ENCODE measurements around the gene RELN.

The RELN gene

DNA sequence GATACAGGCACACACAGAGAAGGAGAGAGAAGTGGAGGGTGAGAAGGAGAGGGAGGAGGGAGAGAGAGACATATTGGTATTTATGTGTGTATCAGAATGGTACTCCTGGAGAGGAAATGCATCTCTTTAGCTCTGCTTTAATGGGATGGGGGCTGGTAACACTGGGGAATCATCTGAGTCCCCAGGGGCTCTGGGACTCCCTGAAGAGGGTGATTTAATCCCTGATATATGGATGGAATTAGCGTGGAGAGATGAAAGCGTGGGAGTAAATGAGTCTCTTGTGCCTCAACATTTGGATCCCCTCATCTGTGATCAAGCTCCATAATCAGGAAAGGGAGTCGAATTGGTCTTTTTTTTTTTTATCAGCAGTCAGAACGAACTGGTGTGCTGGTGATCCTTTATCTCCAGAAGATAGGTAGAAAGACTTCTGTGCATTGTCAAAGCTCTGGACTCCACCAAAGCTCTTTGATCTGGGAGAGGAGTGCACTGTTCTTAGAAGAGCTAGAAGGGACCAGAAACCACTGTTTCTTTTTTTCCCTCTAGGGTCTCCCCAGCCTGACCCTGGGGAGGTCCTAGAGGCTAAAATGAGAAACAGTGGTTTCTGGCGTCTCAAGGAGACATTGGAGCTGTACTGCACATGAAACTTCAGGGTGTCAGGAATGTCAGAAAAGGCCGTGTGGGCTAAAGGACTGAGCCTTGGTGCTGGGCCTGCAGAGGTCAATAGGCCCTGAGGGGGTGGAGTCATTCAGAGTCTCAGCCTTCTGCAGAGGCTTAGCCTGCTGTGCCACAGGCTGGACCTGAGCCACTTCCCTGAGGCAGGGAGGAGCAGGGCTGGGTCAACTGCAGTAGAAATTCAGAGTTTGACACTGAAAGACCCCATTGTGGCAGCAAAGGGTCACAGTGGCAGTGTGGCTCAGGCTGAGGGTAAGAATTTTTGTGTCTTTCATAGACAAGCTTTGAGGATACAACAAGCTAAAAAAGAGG, 309.0 kb downstream of the RELN start:
- no peak for DNase-seq (ENCODE audit: low spot score)

DNA sequence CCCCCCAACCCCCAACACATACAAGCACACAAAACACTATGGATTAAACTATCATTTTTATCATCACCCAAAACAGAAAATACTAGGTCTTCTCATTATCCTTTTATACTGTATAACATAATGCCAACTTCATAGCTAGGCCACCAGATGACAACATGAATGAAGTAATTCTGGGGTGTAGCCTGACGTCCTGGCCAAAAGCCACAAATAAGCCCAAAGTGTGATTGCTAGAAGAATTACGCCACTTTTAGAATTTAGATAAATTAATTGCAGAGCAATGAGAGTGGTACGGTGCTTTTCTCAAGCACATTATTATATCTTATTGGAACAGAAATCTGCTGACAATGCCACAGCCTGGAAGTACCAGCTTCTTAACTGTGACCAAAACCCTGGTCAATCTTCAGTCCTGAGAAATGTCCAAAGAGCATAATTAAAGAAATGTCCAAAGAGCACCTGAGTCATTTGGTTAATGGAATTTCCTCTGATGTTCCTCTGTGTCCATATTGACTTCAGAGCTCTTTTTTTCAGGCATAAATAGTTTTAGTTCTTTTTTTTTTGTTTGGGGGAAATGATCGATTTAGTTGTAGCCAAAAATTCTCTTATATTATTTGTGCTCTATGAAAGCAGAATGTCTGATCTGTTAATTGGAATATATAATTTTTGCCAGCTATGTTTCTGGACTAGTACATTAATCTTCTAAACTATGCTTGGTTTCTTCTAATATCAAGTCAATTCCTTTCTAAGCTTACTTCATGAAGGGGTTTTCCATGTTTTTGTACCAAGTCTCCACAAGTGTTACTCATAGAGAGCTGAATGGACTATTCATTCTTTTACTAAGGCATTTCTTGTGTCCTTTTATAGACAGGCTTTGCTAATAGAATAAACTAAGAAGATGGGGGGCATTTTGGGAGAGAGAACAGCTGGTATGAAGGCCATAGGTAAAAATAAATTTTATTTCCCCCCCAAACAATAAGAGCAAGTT, 310.0 kb downstream of the RELN start:
- DNase-seq (ENCODE audit: low spot score) = no peak

DNA sequence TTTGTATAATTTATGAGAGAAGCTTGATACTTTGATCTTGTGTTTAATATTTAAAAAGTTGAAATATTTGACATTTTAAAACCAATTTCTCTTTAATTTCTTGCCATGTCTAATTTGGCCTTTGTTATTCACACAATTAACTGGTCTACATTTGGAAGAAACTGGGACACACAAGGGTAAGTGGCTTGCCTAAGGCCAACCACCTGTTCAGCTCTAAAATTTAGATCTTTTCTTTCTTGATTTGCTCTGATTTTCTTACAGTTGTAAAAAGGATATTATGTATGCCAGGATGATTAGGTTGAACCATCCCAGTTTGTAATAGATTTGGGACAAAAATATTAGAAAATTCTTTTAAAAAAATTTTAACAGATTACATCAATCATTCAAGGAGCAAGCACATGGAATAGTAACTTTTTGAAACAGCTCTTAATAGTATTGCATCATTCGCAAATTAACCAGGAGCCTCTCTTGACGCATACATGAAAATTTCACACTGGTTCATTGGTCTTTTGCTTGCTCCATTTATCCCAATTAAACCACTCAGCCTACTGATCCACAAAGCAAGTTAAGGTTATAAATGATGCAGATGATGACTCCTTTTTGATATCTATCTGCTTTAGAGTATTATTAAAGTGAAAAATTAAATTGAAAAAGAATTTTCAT, 321.0 kb downstream of the RELN start:
- DNase-seq (ENCODE audit: low spot score) = no peak

GRCh38 chr7:103666326-103666725, 323.1 kb downstream of the RELN start:
- DNase-seq (ENCODE audit: low spot score) = no peak

DNA sequence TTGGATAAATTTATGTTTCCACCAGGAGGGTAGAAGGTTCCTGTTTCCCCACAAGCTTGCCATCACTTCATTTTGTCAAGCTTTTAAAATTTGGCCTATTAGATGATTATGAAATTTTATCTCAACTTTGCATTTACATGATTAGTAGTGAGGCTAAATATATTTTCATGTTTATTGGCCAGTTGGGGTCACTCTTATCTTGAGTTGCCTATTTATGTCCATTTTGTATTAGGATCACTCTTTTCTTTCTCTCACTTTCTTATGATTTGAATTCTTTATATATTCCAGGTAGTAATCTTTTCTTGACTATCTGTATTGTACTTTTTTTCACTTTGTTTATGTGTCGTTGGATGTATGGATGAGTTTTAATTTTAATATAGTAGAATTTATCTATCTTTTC, 324.9 kb downstream of the RELN start:
- no peak for DNase-seq (ENCODE audit: low spot score)

DNA sequence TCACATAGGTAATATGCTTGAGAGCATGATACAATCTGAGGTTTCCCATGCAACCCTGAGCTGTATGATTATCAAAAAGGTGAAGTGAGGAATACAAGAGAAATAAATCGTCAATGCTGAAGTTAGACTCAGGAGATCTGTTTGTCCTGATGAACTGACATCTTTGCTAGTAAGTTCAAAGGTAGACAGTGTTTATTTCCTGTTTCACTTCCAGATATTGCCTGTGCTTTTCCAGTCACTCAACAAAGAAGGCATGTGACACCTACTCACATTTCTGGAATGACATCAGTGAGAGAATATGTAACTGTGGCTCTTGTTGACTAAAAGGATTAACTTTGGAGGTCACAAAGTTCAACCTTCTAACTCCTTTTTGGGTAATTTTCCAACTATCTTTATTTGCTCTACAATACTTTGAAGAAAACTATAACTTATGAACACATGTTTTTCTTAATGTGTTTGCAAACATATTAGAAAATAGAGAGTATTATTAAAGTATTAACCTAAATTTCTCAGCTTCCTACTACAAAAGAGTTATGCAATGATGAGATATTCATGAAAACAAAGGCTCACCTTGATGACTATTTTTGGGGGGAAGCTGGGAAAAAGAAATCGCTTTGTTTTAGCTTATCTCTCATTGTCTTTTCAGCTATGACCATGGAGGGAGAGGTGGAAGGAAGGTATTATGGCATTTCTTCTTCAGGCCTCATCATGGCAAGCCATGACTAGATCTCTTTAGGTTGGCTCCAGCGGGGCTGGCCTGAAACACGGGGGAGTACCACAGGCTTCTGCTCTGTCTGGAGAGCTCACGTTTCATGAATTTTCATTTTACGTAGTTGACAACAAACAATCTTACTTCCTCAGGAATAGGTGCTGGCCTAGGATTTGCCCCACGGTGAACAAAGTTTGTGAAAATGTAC, 328.7 kb downstream of the RELN start:
- peak; percentile 11 for DNase-seq (ENCODE audit: low spot score)

GRCh38 chr7:103658055-103659005, 331.1 kb downstream of the RELN start:
- DNase-seq (ENCODE audit: low spot score) = no peak

- no peak for DNase-seq (ENCODE audit: low spot score)
Observed at GRCh38 chr7:103657474-103657894, 332.0 kb downstream of the RELN start.

- no peak for DNase-seq (ENCODE audit: low spot score)
Observed at GRCh38 chr7:103656221-103656620, 333.2 kb downstream of the RELN start.

GRCh38 chr7:103651593-103652377, 337.7 kb downstream of the RELN start:
- no peak for DNase-seq (ENCODE audit: low spot score)

GRCh38 chr7:103649052-103649451, 340.4 kb downstream of the RELN start:
- DNase-seq (ENCODE audit: low spot score) = no peak

GRCh38 chr7:103648135-103648534, 341.3 kb downstream of the RELN start:
- no peak for DNase-seq (ENCODE audit: low spot score)

DNA sequence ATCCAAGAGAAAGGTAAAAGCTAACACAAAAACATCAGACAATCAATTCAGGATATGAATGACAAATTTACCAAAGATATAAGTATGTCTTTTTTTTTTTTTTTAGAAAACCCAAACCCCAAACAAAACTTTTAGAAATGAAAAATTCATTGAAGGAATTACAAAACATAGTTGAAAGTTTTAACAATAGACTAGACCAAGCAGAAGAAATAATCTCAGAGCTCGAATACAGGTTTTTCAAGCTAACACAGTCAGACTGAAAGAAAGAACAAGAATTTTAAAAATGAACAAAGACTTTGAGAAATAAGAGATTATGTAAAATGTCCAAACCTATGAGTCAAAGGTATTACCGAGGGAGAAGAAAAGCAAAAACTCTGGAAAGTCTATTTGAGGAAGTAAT, 345.1 kb downstream of the RELN start:
- no peak for DNase-seq (ENCODE audit: low spot score)

DNA sequence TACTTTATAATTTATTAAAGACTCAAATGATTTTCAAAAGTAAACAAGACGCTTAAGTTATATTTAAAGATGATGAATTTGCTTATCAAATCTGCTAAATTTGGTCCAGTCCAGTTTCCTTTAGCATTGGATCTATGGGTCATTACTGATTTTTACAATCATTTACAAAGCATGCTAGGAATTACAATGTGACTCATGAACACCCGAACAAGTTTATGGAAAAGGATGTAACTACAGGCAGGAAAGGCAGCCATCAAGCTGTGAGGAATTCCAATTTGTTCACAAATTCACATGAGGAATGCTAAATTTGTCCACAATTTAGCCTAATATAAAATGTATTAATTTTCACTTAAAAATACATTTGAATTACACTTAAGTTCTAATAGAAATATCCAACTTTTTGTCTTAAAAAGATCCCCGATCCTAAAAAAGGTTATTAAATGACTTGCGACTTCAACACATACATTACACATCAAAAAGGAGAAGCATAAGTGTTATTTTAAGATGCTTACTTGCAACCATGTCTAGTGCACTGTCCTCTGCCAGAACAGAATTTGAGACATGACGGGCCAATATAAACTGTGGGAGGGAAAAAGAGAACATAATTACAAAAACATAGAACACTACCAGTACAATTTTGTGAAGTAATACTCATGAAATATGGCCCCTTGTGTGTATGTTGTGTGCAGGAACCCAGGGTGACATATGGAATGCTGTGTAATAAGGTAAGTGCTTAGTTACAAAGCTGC, 349.3 kb downstream of the RELN start:
- peak; percentile 39 for DNase-seq (ENCODE audit: low spot score)

DNA sequence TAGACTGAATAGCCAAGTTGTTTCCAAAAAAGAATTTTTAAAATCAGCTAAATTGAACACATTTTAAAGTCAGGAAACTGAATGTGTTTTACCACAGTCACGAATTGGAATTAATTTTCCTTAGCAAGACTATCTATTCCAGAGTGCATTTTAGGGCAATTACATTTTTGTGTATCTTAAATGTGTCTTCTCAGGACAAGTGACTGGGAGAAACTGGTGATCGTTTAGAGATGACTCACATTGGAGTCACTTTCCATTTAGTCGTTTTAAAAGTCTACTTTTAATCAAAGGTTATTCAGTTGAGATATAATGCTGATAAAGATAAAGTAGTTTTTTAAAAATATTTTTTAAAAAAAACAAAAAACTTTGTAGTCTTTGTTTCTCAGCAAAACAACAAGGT, 351.7 kb downstream of the RELN start:
- peak; percentile 21 for DNase-seq (ENCODE audit: low spot score)

DNA sequence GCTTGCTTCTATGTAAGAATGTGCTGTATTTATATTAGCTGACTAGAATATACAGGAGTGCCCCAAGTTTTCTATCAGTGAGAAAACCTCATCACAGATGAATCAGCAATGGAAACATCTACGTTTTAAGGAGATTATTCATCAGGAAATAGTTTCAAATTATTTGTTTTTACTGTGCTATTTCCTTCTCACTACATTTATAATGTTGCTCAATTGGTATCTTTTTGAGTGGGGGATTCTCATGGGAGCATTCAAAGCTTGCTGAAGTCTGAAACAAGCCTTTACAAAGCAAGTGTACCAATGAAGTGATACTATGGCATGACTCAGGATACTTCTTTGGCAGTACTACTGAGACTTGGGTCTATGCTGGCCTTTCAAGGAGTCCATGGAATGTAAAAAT, 352.4 kb downstream of the RELN start:
- DNase-seq (ENCODE audit: low spot score) = peak; percentile 48

GRCh38 chr7:103636153-103636552, 353.3 kb downstream of the RELN start:
- no peak for DNase-seq (ENCODE audit: low spot score)

- DNase-seq (ENCODE audit: low spot score) = no peak
Observed at GRCh38 chr7:103632972-103633371, 356.5 kb downstream of the RELN start.

All from AG20443 (cell line).